ENCODE measurements around the gene ZYG11B.
"Not testable (repeated sequence)": the region's sequence is repeated elsewhere in the genome, so short reads cannot be mapped to it uniquely, and the experiment has no call there.

The ZYG11B gene

GRCh38 chr1:52683367-52683940, 42.8 kb upstream of the ZYG11B start:
- DNase-seq (ENCODE audit: low read depth), result no peak
- no peak for TF ChIP-seq CTCF (IDR thresholded peaks at IDR 0.05; ENCODE audit: low read length, missing control alignments)
- no peak overlapping the region for H3K4me3 ChIP-seq (replicated peaks; ENCODE audit: low read depth, low read length)

DNA sequence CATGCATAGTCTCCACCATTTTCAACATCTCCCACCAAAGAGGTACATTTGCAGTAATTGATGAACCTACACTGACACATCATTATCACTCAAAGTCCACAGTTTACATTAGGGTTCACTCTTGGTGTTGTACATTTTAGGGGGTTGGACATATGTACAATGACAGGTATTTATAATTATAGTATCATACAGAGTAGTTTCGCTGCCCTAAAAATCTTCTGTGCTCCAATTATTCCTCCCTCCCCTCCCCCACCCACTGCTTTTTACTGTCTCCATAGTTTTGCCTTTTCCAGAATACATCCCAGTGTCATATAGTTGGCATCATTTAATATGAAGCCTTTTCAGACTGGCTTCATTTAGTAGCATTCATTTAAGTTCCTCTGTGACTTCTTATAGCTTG, 41.7 kb upstream of the ZYG11B start:
- no peak overlapping the region for H3K4me3 ChIP-seq (replicated peaks; ENCODE audit: low read depth, low read length)

DNA sequence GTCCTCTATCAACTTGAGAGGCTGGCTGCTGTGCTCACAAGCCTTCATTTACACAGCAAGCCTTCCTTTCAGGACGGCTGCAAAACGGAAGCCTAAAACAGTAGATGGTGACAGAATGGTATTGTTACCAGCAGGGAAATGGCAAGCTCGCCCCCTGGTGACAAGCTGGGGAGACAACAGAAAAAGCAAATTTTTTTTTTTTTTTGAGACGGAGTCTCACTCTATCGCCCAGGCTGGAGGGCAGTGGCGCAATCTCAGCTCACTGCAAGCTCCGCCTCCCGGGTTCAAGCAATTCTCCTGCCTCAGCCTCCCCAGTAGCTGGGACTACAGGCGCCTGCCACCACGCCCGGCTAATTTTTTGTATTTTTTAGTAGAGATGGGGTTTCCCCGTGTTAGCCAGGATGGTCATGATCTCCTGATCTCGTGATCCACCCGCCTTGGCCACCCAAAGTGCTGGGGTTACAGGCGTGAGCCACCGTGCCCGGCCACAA, 39.9 kb upstream of the ZYG11B start:
- TF ChIP-seq CTCF (IDR thresholded peaks at IDR 0.05; ENCODE audit: low read length, missing control alignments), result peak; percentile 69
- DNase-seq (ENCODE audit: low read depth), result peak; percentile 84

More for the DNA sequence above, 41.7 kb upstream of the ZYG11B start:
- TF ChIP-seq CTCF (IDR thresholded peaks at IDR 0.05; ENCODE audit: low read length, missing control alignments), result no peak
- no peak for DNase-seq (ENCODE audit: low read depth)

DNA sequence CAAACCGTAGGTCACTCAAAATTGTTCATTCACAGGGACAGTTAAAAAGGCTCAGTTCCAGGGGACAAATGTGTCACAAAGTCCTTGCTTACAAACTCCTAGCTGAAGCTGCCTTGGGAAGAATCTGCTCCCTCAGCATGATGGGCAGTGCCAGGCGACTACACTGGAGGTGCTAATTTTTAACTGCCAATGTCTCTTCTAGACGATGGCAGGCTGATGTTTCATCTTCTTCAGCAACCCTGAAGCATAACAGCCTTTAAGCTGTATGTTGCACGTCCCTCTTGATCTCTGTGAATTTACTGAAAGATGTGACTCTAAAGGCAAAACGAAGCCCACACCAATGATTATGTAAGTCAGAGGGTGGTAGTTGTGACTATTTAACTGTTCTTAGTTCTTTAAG, 39.4 kb upstream of the ZYG11B start:
- DNase-seq (ENCODE audit: low read depth), result no peak
- TF ChIP-seq CTCF (IDR thresholded peaks at IDR 0.05; ENCODE audit: low read length, missing control alignments), result no peak
- H3K4me3 ChIP-seq (replicated peaks; ENCODE audit: low read depth, low read length), result no peak overlapping the region

More for the DNA sequence above, 39.9 kb upstream of the ZYG11B start:
- H3K4me3 ChIP-seq (replicated peaks; ENCODE audit: low read depth, low read length), result not testable (repeated sequence)

DNA sequence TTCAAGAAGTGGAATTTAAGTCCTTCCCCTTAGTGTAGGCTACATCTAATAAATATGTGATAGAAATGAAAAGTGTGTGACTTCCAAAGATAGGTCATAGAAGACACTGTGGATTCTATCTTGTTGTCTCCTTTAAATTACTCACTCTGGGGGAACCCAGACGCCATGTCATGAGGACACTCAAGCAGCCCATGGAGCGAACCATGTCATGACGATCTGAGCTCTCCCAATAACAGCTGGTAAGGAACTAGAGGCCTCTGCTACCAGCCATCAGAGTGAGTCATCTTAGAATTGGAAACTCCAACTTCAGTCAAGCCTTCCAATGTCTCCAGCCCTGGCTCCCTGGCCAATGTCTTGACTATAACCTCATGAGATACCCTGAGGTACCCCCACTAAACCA, 34.4 kb upstream of the ZYG11B start:
- no peak for DNase-seq (ENCODE audit: low read depth)
- H3K4me3 ChIP-seq (replicated peaks; ENCODE audit: low read depth, low read length), result no peak overlapping the region
- TF ChIP-seq CTCF (IDR thresholded peaks at IDR 0.05; ENCODE audit: low read length, missing control alignments), result no peak

DNA sequence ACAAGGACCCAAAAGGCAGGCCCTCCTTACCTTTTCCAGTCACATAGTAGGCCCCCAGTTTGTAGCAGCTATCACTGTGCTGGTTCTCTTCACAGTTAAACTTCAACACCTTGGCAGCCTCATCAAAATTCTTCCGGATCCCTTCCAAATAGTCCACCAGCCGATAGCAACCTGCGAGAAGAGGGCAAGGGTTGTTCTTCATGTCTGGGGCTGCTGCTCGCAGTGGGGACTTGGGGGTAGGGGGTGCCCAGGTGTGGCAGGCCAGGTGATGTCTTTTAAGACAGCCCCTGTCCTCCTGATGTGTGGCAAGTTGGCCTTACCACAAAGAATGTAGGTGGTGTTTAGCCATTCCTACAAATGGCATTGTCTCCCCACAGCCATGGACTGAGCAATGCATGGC, 33.6 kb upstream of the ZYG11B start:
- DNase-seq (ENCODE audit: low read depth), result no peak
- no peak overlapping the region for H3K4me3 ChIP-seq (replicated peaks; ENCODE audit: low read depth, low read length)
- no peak for TF ChIP-seq CTCF (IDR thresholded peaks at IDR 0.05; ENCODE audit: low read length, missing control alignments)

DNA sequence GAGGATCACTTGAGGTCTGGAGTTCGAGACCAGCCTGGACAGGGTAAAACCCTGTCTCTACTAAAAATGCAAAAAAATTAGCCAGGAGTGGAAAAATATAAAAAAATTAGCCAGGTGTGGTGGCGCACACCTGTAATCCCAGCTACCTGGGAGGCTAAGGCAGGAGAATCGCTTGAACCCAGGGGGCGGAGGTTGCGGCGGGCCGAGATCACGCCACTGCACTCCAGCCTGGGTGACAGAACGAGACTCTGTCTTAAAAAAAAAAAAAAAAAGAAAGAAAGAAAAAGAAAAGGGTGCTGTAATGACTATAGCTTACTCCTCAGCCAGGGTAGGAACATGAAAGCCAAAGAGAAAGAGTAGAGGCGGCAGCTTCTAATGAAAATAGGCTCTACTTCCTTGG, 32.9 kb upstream of the ZYG11B start:
- H3K4me3 ChIP-seq (replicated peaks; ENCODE audit: low read depth, low read length); DNase-seq (ENCODE audit: low read depth): not testable (repeated sequence)

Measured in fibroblast of pulmonary artery (primary cell).